Right lobe of liver (tissue), 6 donors: ENCODE measurements around the gene PICALM. TPM values are rescaled to one million over a fixed set of nuclear protein-coding genes. Genes with fewer than 3 reads are reported as not detected.

Experiments used
- ATAC-seq, 4 donors: fragments of 200-7000 bp; cut with Tn5 transposase; one replicate each; pipeline ENCODE4 v1.9.1; 2020; ENCODE audit warnings: mild to moderate bottlenecking in 4 of 4, moderate library complexity in 4 of 4
- DNase-seq, 3 donors: peaks; one replicate each; pipeline ENCODE4 v3.0.0-alpha.2; 2020
- H3K27ac ChIP-seq, 3 donors: fragments of 200-600 bp; one replicate each; pipeline ENCODE4 v1.8.0; 2022
- H3K27me3 ChIP-seq, 2 donors: fragments of 200-600 bp; one replicate each; pipeline ENCODE4 v1.8.0; 2022
- H3K36me3 ChIP-seq, 4 donors: fragments of 200-600 bp; sonication (generic) in 1 of 4; one replicate each; pipeline versions ENCODE4 v1.5.1 to v1.8.0; 2017 to 2022; ENCODE audit warnings: control low read depth in 1 of 4
- H3K4me1 ChIP-seq, 4 donors: fragments of 200-600 bp; sonication (generic) in 1 of 4; one replicate each; pipeline versions ENCODE4 v1.5.1 to v1.8.0; 2017 to 2022; ENCODE audit warnings: control low read depth in 1 of 4
- H3K4me3 ChIP-seq, 3 donors: fragments of 200-600 bp; one replicate each; pipeline ENCODE4 v1.8.0; 2022
- H3K9me3 ChIP-seq, 4 donors: fragments of 200-600 bp; sonication (generic) in 1 of 4; one replicate each; pipeline versions ENCODE4 v1.5.1 to v1.8.0; 2017 to 2022; ENCODE audit warnings: control low read depth in 1 of 4
- POLR2A ChIP-seq: fragments of 450-650 bp; IDR thresholded peaks from one replicate; pipeline ENCODE4 v1.6.1; 2017; ENCODE audit warnings: antibody characterized with exemption, mild to moderate bottlenecking
- WGBS: methylation state at CpG from one replicate; pipeline ENCODE4 v1.1.6; 2018; ENCODE audit warnings: low coverage, low lambda C conversion rate; ENCODE audit not compliant: insufficient coverage; ENCODE audit errors: missing lambda C conversion rate; 5-methylcytosine and 5-hydroxymethylcytosine counted together
- intact Hi-C, 2 donors: fragments of 100-400 bp; cut with DNase I; formaldehyde crosslinking; loops; one replicate each; pipeline versions ENCODE4 v1.11.2 to v1.14.1; 2022
- total RNA-seq, 6 experiments: library from RNA; depleted of rRNA in 2 of 6; stranded (reverse); fragments of >200 nt in 2 of 6; fragmentation: NEBNext Ultra II Directional in 3 of 6; extraction: Animal tissue kit (Norgen Biotek cat#: 25700) in 3 of 6; gene quantifications; one replicate each; pipeline versions ENCODE4 v1.1.0 to v1.2.4, GENCODE V29; 2016 to 2023
- TF ChIP-seq, protein P1 (sequence below), 4 donors: fragments of 200-600 bp in 3 of 4; fragments of 450-650 bp in 1 of 4; IDR thresholded peaks; one replicate each; pipeline versions ENCODE4 v1.5.1 to v1.8.0; 2016 to 2022; ENCODE audit warnings: antibody characterized with exemption in 4 of 4, mild to moderate bottlenecking in 2 of 4
- donor health status: DM: no; HTN: yes; CAD: no.
- donor health status: DM: no; HTN: no; CAD: no.
- donor health status: DM: no; HTN: no; CAD: no.
- donor health status: DM: no; HTN: yes; CAD: no.
- donor health status: DM: no; HTN: yes; CAD: no.

Gene PICALM
- total RNA-seq, 6 experiments from 2014 or later, result 84.1 to 137 (median 97.6) TPM

GRCh38 chr11:86058360-86058759 is 10.5 kb downstream of the PICALM start:
- intact Hi-C loops, result no loop called here
- H3K27ac ChIP-seq, result no peak overlapping the region
- no peak for TF ChIP-seq POLR2A
- TF ChIP-seq, protein P1, sequence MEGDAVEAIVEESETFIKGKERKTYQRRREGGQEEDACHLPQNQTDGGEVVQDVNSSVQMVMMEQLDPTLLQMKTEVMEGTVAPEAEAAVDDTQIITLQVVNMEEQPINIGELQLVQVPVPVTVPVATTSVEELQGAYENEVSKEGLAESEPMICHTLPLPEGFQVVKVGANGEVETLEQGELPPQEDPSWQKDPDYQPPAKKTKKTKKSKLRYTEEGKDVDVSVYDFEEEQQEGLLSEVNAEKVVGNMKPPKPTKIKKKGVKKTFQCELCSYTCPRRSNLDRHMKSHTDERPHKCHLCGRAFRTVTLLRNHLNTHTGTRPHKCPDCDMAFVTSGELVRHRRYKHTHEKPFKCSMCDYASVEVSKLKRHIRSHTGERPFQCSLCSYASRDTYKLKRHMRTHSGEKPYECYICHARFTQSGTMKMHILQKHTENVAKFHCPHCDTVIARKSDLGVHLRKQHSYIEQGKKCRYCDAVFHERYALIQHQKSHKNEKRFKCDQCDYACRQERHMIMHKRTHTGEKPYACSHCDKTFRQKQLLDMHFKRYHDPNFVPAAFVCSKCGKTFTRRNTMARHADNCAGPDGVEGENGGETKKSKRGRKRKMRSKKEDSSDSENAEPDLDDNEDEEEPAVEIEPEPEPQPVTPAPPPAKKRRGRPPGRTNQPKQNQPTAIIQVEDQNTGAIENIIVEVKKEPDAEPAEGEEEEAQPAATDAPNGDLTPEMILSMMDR (IDR thresholded peaks at IDR 0.05), result no peak
- no peaks in the 10 kb centered on the region for H3K9me3 ChIP-seq
- H3K4me1 ChIP-seq, result peaks cover 0 to 43% (median 9%) of the 10 kb centered on the region in 4 donors
- DNase-seq (no peak), ATAC-seq (no peak)
- H3K4me3 ChIP-seq, result no peak overlapping the region
- no peaks in the 10 kb centered on the region for H3K36me3 ChIP-seq
- no peaks in the 10 kb centered on the region for H3K27me3 ChIP-seq

- Histone ChIP-seq H3K27me3 (no peaks in the 10 kb centered on the region), H3K9me3 (no peaks in the 10 kb centered on the region), H3K4me1 (peaks cover 0 to 40% (median 4%) of the 10 kb centered on the region in 4 donors), H3K36me3 (no peaks in the 10 kb centered on the region), H3K27ac (no peak overlapping the region), H3K4me3 (no peak overlapping the region)
- ATAC-seq (no peak), DNase-seq (no peak)
- TF ChIP-seq, protein P1 (IDR thresholded peaks at IDR 0.05), result no peak
- no peak for TF ChIP-seq POLR2A
- intact Hi-C loops, result no loop called here
- WGBS, result 63% methylated on average over 1 of the region's 1 CpG
Measured at GRCh38 chr11:86056351-86056854, 12.5 kb downstream of the PICALM start.

GRCh38 chr11:86052693-86053641 is 15.9 kb downstream of the PICALM start:
- WGBS, result 47% methylated on average over 5 of the region's 10 CpGs
- Histone ChIP-seq H3K27ac (no peak overlapping the region), H3K27me3 (no peaks in the 10 kb centered on the region), H3K4me3 (no peak overlapping the region), H3K4me1 (peaks cover 0 to 34% (median 8%) of the 10 kb centered on the region in 4 donors), H3K36me3 (no peaks in the 10 kb centered on the region), H3K9me3 (no peaks in the 10 kb centered on the region)
- intact Hi-C loops, result no loop called here
- TF ChIP-seq, protein P1 (IDR thresholded peaks at IDR 0.05), result no peak
- no peak for TF ChIP-seq POLR2A
- ATAC-seq (peak in 3 of 4 donors; percentile 20 to 62 (median 58)), DNase-seq (no peak)

DNA sequence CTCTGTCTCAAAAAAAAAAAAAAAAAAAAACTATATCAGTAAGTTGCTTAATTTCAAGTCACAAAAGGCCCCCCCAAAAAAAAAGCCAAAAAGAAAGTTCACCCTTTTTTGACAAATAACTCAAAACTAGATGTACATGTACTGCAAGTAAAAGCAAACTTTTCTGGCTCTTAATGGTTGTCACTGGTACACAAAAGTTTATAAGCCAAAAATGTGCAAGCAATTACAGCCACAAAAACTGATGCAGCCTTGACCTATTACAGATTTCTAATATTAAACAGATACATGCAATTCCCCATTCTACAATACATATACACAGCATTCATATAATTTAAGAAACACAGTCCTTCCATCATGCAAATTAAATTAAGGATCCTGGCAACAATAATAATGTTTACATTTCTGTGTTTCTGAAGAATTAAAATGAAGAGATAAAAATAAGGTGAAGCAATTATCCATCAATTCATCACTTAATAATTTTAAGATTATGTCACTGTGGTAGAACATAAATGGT is 18.6 kb downstream of the PICALM start:
- no peaks in the 10 kb centered on the region for H3K36me3 ChIP-seq
- no peak overlapping the region for H3K27ac ChIP-seq
- peaks cover 2 to 56% (median 16%) of the 10 kb centered on the region in 4 donors for H3K4me1 ChIP-seq
- intact Hi-C loops, result no loop called here
- no peaks in the 10 kb centered on the region for H3K9me3 ChIP-seq
- no peaks in the 10 kb centered on the region for H3K27me3 ChIP-seq
- DNase-seq (no peak), ATAC-seq (no peak)
- H3K4me3 ChIP-seq, result no peak overlapping the region
- no peak for TF ChIP-seq POLR2A
- TF ChIP-seq, protein P1 (IDR thresholded peaks at IDR 0.05), result no peak
